Putamen (tissue), 1 donor: Measurements from ENCODE around the gene SLC19A1.

Experiments
- DNase-seq: peaks from one replicate; pipeline ENCODE4 v3.0.0-alpha.2; 2016; ENCODE audit warnings: low spot score

The SLC19A1 gene

GRCh38 chr21:45454926-45455673, 87.1 kb downstream of the SLC19A1 start:
- no peak for DNase-seq

- no peak for DNase-seq
Observed at GRCh38 chr21:45454060-45454925, 87.9 kb downstream of the SLC19A1 start.

GRCh38 chr21:45453308-45453950, 88.8 kb downstream of the SLC19A1 start:
- no peak for DNase-seq

- no peak for DNase-seq
Observed at GRCh38 chr21:45452696-45453307, 89.4 kb downstream of the SLC19A1 start.

- DNase-seq = no peak
Observed at GRCh38 chr21:45451771-45452182, 90.5 kb downstream of the SLC19A1 start.

- no peak for DNase-seq
Observed at GRCh38 chr21:45451091-45451740, 91.0 kb downstream of the SLC19A1 start.

- no peak for DNase-seq
Observed at GRCh38 chr21:45450423-45451090, 91.7 kb downstream of the SLC19A1 start.

- DNase-seq = no peak
Observed at GRCh38 chr21:45449658-45450422, 92.4 kb downstream of the SLC19A1 start.

- DNase-seq = no peak
Observed at GRCh38 chr21:45448810-45449657, 93.2 kb downstream of the SLC19A1 start.

- DNase-seq = no peak
Observed at GRCh38 chr21:45448283-45448809, 93.9 kb downstream of the SLC19A1 start.
